WTC11 (cell line): Measurements from ENCODE around the gene PIWIL4. TPM values are rescaled to one million over a fixed set of nuclear protein-coding genes. Genes with fewer than 3 reads are reported as not detected.

Source experiments
- ATAC-seq: fragments of 200-7000 bp; cut with Tn5 transposase; 2 replicates; pipeline ENCODE4 v1.10.0; 2021; ENCODE audit warnings: mild to moderate bottlenecking, moderate library complexity
- CTCF ChIA-PET: fragments of 300-600 bp; sonication (Branson Sonifier 250); formaldehyde crosslinking; loops from one replicate; lab custom pipeline; 2021; ENCODE audit warnings: antibody characterized with exemption; lab: Charles Lee
- POLR2A ChIA-PET: fragments of 350-600 bp; sonication (Branson Sonifier 250); formaldehyde crosslinking; loops from one replicate; lab custom pipeline; 2021; ENCODE audit warnings: antibody characterized with exemption; lab: Charles Lee
- DNase-seq: peaks from one replicate; pipeline ENCODE4 v3.0.0; 2021; ENCODE audit warnings: low spot score
- H3K27ac Mint-ChIP-seq: 2 replicates; pipeline ENCODE4 v1.8.0; 2021; ENCODE audit warnings: mixed read lengths
- H3K27me3 Mint-ChIP-seq: 2 replicates; pipeline ENCODE4 v1.8.0; 2021; ENCODE audit warnings: low read depth, mild to moderate bottlenecking, moderate library complexity, mixed read lengths
- H3K36me3 Mint-ChIP-seq: 2 replicates; pipeline ENCODE4 v1.8.0; 2021; ENCODE audit warnings: mixed read lengths
- H3K4me1 Mint-ChIP-seq: 2 replicates; pipeline ENCODE4 v1.8.0; 2022; ENCODE audit warnings: mixed read lengths
- H3K4me3 Mint-ChIP-seq: 2 replicates; pipeline ENCODE4 v1.8.0; 2021; ENCODE audit warnings: mild to moderate bottlenecking, moderate library complexity, mixed read lengths
- H3K9me3 Mint-ChIP-seq: 2 replicates; pipeline ENCODE4 v1.8.0; 2021; ENCODE audit warnings: mixed read lengths
- ATF1 ChIP-seq: sonication (generic); formaldehyde crosslinking; IDR thresholded peaks from 2 replicates; pipeline ENCODE4 v1.8.1; 2023; ENCODE audit warnings: mild to moderate bottlenecking, moderate library complexity, missing genetic modification reagents
- CREB1 ChIP-seq: sonication (generic); formaldehyde crosslinking; IDR thresholded peaks from 2 replicates; pipeline ENCODE4 v1.8.0; 2023; ENCODE audit warnings: mild to moderate bottlenecking, missing genetic modification reagents
- GABPB1 ChIP-seq: sonication (generic); formaldehyde crosslinking; IDR thresholded peaks from 2 replicates; pipeline ENCODE4 v1.8.1; 2023; ENCODE audit warnings: mild to moderate bottlenecking, missing genetic modification reagents
- IRF2 ChIP-seq: sonication (generic); formaldehyde crosslinking; IDR thresholded peaks from 2 replicates; pipeline ENCODE4 v1.8.0; 2022; ENCODE audit warnings: low read depth, missing genetic modification reagents, borderline replicate concordance
- MYBL2 ChIP-seq: sonication (generic); formaldehyde crosslinking; IDR thresholded peaks from 2 replicates; pipeline ENCODE4 v1.8.1; 2023; ENCODE audit warnings: mild to moderate bottlenecking, moderate library complexity, missing genetic modification reagents
- NFATC4 ChIP-seq: fragments of 250-450 bp; sonication (Bioruptor Pico); IDR thresholded peaks from 2 replicates; pipeline ENCODE4 v1.9.0; 2021; ENCODE audit warnings: mild to moderate bottlenecking
- NFE2L1 ChIP-seq: sonication (generic); formaldehyde crosslinking; IDR thresholded peaks from 2 replicates; pipeline ENCODE4 v1.8.1; 2023; ENCODE audit warnings: missing genetic modification reagents
- NR1H2 ChIP-seq: sonication (generic); formaldehyde crosslinking; IDR thresholded peaks from 2 replicates; pipeline ENCODE4 v1.9.0; 2021; ENCODE audit warnings: mild to moderate bottlenecking, moderate library complexity, missing genetic modification reagents
- NR2C2 ChIP-seq: sonication (generic); formaldehyde crosslinking; IDR thresholded peaks from 2 replicates; pipeline ENCODE4 v1.8.0; 2022; ENCODE audit warnings: mild to moderate bottlenecking, missing genetic modification reagents
- TP53 ChIP-seq: sonication (generic); formaldehyde crosslinking; IDR thresholded peaks from 2 replicates; pipeline ENCODE4 v1.8.1; 2023; ENCODE audit warnings: mild to moderate bottlenecking, missing genetic modification reagents
- ZBTB21 ChIP-seq: sonication (generic); formaldehyde crosslinking; IDR thresholded peaks from 2 replicates; pipeline ENCODE4 v1.8.1; 2023; ENCODE audit warnings: mild to moderate bottlenecking, missing genetic modification reagents, borderline replicate concordance
- ZNF219 ChIP-seq: sonication (generic); formaldehyde crosslinking; IDR thresholded peaks from 2 replicates; pipeline ENCODE4 v1.8.0; 2023; ENCODE audit warnings: missing genetic modification reagents, mild to moderate bottlenecking, borderline replicate concordance
- ZNF263 ChIP-seq: sonication (generic); formaldehyde crosslinking; IDR thresholded peaks from 2 replicates; pipeline ENCODE4 v1.8.1; 2022; ENCODE audit warnings: low read depth, mild to moderate bottlenecking, moderate library complexity, missing genetic modification reagents
- ZNF317 ChIP-seq: sonication (generic); formaldehyde crosslinking; IDR thresholded peaks from 2 replicates; pipeline ENCODE4 v1.8.1; 2023; ENCODE audit warnings: low read depth, mild to moderate bottlenecking, moderate library complexity, missing genetic modification reagents, borderline replicate concordance
- ZNF671 ChIP-seq: fragments of 250-450 bp; sonication (Bioruptor Pico); IDR thresholded peaks from 2 replicates; pipeline ENCODE4 v1.8.0; 2021; ENCODE audit warnings: mild to moderate bottlenecking
- total RNA-seq: library from RNA; stranded (reverse); gene quantifications from 3 replicates; pipeline ENCODE4 v1.2.3, GENCODE V29; 2021
- TF ChIP-seq, protein P1 (sequence below): sonication (generic); formaldehyde crosslinking; IDR thresholded peaks from 2 replicates; pipeline ENCODE4 v1.8.1; 2023; ENCODE audit warnings: mild to moderate bottlenecking, missing genetic modification reagents, borderline replicate concordance
- TF ChIP-seq, protein P2 (sequence below): sonication (generic); formaldehyde crosslinking; IDR thresholded peaks from 2 replicates; pipeline ENCODE4 v1.8.1; 2023; ENCODE audit warnings: mild to moderate bottlenecking, missing genetic modification reagents, moderate library complexity
- TF ChIP-seq, protein P3 (sequence below): fragments of 200-600 bp; IDR thresholded peaks from 2 replicates; pipeline ENCODE4 v1.8.0; 2022; ENCODE audit warnings: antibody characterized with exemption
- TF ChIP-seq, protein P4 (sequence below): sonication (generic); formaldehyde crosslinking; IDR thresholded peaks from 2 replicates; pipeline ENCODE4 v1.8.0; 2022; ENCODE audit warnings: mild to moderate bottlenecking, missing genetic modification reagents
- TF ChIP-seq, protein P5 (sequence below): sonication (generic); formaldehyde crosslinking; conservative IDR thresholded peaks from 2 replicates; pipeline ENCODE4 v1.8.1; 2022; ENCODE audit warnings: mild to moderate bottlenecking, missing genetic modification reagents
- TF ChIP-seq, protein P6 (sequence below): sonication (generic); formaldehyde crosslinking; IDR thresholded peaks from 2 replicates; pipeline ENCODE4 v1.8.0; 2022; ENCODE audit warnings: mild to moderate bottlenecking, missing genetic modification reagents
- TF ChIP-seq, protein P7 (sequence below): sonication (generic); formaldehyde crosslinking; IDR thresholded peaks from 2 replicates; pipeline ENCODE4 v1.8.0; 2023; ENCODE audit warnings: mild to moderate bottlenecking, missing genetic modification reagents

Gene PIWIL4
- total RNA-seq, 1 experiment from 2014 or later = 0.33 TPM

DNA sequence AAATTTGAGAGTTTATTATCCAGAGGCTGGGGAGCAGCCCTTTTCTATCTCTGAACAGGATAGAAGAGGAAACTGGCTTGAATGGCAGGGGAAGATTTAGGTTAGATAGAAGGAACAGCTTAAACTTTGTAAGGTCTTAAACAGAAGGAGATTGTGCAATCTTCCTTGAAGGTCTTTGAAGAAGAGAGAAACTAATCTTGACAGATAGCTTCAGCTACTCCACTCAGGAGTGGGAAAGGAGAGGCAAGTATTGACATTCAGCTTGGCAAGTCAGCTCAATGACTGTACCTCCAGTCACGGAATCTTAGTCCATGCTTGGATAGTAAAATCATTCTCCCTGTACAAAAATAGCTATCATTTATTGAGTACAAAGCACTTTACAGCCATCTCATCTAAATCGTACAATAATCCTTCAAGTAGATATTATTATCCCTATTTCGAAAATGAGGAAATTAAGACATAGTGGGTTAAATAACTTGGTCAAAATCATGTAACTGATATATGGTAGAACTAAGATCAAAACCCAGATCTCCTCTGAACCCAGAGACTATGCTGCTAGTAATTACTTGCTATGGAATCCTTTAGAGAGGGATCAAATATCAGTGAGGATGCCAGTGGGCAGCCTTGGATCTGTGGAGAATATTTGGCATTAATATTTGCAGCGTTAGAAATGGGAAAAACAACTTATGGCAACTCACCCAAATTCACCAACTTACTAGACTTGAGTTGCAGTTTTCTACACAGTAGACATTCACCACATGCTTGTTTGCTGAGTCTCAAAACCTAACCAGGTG lies 40.3 kb upstream of the PIWIL4 start:
- ChIA-PET POLR2A (no interaction called here), CTCF (no interaction called here)
- ATAC-seq (no peak), DNase-seq (no peak)
- Mint-ChIP-seq H3K27me3 (peaks cover 21% of the 10 kb centered on the region), H3K4me1 (no peaks in the 10 kb centered on the region), H3K36me3 (no peaks in the 10 kb centered on the region), H3K9me3 (no peaks in the 10 kb centered on the region), H3K27ac (no peak overlapping the region), H3K4me3 (no peak overlapping the region)
- TF ChIP-seq, protein P1, sequence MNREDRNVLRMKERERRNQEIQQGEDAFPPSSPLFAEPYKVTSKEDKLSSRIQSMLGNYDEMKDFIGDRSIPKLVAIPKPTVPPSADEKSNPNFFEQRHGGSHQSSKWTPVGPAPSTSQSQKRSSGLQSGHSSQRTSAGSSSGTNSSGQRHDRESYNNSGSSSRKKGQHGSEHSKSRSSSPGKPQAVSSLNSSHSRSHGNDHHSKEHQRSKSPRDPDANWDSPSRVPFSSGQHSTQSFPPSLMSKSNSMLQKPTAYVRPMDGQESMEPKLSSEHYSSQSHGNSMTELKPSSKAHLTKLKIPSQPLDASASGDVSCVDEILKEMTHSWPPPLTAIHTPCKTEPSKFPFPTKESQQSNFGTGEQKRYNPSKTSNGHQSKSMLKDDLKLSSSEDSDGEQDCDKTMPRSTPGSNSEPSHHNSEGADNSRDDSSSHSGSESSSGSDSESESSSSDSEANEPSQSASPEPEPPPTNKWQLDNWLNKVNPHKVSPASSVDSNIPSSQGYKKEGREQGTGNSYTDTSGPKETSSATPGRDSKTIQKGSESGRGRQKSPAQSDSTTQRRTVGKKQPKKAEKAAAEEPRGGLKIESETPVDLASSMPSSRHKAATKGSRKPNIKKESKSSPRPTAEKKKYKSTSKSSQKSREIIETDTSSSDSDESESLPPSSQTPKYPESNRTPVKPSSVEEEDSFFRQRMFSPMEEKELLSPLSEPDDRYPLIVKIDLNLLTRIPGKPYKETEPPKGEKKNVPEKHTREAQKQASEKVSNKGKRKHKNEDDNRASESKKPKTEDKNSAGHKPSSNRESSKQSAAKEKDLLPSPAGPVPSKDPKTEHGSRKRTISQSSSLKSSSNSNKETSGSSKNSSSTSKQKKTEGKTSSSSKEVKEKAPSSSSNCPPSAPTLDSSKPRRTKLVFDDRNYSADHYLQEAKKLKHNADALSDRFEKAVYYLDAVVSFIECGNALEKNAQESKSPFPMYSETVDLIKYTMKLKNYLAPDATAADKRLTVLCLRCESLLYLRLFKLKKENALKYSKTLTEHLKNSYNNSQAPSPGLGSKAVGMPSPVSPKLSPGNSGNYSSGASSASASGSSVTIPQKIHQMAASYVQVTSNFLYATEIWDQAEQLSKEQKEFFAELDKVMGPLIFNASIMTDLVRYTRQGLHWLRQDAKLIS (CRISPR knock-in tag) = no peak
- TF ChIP-seq MYBL2 (CRISPR knock-in tag) (no peak), ZBTB21 (CRISPR knock-in tag) (no peak), NFATC4 (no peak), ZNF219 (no peak), TP53 (no peak), ZNF263 (CRISPR knock-in tag) (no peak), IRF2 (CRISPR knock-in tag) (no peak), NFE2L1 (CRISPR knock-in tag) (no peak), ZNF671 (no peak)
- TF ChIP-seq, protein P2, sequence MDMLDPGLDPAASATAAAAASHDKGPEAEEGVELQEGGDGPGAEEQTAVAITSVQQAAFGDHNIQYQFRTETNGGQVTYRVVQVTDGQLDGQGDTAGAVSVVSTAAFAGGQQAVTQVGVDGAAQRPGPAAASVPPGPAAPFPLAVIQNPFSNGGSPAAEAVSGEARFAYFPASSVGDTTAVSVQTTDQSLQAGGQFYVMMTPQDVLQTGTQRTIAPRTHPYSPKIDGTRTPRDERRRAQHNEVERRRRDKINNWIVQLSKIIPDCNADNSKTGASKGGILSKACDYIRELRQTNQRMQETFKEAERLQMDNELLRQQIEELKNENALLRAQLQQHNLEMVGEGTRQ (CRISPR knock-in tag) = no peak
- TF ChIP-seq, protein P3, sequence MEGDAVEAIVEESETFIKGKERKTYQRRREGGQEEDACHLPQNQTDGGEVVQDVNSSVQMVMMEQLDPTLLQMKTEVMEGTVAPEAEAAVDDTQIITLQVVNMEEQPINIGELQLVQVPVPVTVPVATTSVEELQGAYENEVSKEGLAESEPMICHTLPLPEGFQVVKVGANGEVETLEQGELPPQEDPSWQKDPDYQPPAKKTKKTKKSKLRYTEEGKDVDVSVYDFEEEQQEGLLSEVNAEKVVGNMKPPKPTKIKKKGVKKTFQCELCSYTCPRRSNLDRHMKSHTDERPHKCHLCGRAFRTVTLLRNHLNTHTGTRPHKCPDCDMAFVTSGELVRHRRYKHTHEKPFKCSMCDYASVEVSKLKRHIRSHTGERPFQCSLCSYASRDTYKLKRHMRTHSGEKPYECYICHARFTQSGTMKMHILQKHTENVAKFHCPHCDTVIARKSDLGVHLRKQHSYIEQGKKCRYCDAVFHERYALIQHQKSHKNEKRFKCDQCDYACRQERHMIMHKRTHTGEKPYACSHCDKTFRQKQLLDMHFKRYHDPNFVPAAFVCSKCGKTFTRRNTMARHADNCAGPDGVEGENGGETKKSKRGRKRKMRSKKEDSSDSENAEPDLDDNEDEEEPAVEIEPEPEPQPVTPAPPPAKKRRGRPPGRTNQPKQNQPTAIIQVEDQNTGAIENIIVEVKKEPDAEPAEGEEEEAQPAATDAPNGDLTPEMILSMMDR = no peak
- TF ChIP-seq, protein P4, sequence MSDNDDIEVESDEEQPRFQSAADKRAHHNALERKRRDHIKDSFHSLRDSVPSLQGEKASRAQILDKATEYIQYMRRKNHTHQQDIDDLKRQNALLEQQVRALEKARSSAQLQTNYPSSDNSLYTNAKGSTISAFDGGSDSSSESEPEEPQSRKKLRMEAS (CRISPR knock-in tag) = no peak
- TF ChIP-seq, protein P5, sequence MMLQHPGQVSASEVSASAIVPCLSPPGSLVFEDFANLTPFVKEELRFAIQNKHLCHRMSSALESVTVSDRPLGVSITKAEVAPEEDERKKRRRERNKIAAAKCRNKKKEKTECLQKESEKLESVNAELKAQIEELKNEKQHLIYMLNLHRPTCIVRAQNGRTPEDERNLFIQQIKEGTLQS = no peak

DNA sequence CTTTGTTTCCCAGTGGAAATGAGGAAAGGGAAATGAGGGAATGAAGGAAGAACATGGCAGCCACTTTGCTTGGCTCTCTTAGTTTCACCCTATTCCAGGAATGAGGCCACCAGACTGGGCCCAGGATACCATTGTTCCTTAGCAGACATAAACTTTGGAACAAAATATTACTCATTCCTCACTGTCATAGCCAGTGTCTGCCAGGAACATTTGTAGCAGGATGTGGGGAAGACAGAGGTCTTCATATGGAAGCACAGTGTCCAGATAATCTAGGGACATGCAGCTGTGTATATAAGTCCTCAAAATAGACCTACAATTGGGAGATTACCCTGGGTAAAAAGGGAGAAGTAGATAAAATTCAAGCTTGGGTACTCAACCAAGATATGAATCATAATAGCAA lies 38.6 kb upstream of the PIWIL4 start:
- H3K27me3 Mint-ChIP-seq = peaks cover 21% of the 10 kb centered on the region
- no peaks in the 10 kb centered on the region for H3K36me3 Mint-ChIP-seq
- TF ChIP-seq NR1H2 (no peak), ATF1 (CRISPR knock-in tag) (no peak), MYBL2 (CRISPR knock-in tag) (no peak), CREB1 (CRISPR knock-in tag) (no peak), ZNF317 (CRISPR knock-in tag) (no peak), NR2C2 (no peak), NFE2L1 (CRISPR knock-in tag) (no peak), GABPB1 (no peak)
- TF ChIP-seq, protein P6, sequence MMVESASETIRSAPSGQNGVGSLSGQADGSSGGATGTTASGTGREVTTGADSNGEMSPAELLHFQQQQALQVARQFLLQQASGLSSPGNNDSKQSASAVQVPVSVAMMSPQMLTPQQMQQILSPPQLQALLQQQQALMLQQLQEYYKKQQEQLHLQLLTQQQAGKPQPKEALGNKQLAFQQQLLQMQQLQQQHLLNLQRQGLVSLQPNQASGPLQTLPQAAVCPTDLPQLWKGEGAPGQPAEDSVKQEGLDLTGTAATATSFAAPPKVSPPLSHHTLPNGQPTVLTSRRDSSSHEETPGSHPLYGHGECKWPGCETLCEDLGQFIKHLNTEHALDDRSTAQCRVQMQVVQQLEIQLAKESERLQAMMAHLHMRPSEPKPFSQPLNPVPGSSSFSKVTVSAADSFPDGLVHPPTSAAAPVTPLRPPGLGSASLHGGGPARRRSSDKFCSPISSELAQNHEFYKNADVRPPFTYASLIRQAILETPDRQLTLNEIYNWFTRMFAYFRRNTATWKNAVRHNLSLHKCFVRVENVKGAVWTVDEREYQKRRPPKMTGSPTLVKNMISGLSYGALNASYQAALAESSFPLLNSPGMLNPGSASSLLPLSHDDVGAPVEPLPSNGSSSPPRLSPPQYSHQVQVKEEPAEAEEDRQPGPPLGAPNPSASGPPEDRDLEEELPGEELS (CRISPR knock-in tag) = no peak
- TF ChIP-seq, protein P7, sequence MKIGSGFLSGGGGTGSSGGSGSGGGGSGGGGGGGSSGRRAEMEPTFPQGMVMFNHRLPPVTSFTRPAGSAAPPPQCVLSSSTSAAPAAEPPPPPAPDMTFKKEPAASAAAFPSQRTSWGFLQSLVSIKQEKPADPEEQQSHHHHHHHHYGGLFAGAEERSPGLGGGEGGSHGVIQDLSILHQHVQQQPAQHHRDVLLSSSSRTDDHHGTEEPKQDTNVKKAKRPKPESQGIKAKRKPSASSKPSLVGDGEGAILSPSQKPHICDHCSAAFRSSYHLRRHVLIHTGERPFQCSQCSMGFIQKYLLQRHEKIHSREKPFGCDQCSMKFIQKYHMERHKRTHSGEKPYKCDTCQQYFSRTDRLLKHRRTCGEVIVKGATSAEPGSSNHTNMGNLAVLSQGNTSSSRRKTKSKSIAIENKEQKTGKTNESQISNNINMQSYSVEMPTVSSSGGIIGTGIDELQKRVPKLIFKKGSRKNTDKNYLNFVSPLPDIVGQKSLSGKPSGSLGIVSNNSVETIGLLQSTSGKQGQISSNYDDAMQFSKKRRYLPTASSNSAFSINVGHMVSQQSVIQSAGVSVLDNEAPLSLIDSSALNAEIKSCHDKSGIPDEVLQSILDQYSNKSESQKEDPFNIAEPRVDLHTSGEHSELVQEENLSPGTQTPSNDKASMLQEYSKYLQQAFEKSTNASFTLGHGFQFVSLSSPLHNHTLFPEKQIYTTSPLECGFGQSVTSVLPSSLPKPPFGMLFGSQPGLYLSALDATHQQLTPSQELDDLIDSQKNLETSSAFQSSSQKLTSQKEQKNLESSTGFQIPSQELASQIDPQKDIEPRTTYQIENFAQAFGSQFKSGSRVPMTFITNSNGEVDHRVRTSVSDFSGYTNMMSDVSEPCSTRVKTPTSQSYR (CRISPR knock-in tag) = no peak
- TF ChIP-seq, all 79 proteins: peak for 0
- Mint-ChIP-seq H3K4me3 (no peak overlapping the region), H3K27ac (no peak overlapping the region), H3K9me3 (no peaks in the 10 kb centered on the region), H3K4me1 (no peaks in the 10 kb centered on the region)
- CTCF ChIA-PET = no interaction called here
- DNase-seq (no peak), ATAC-seq (no peak)
- POLR2A ChIA-PET = no interaction called here
